Measurements from ENCODE around the gene WDR81.
A peak's percentile ranks its signal among the peaks of the same experiment; 100 is the strongest.
"Not testable (repeated sequence)": the region's sequence is repeated elsewhere in the genome, so short reads cannot be mapped to it uniquely, and the experiment has no call there.

Gene WDR81

GRCh38 chr17:1754430-1755112 lies 30.1 kb downstream of the WDR81 start:
- DNase-seq (ENCODE audit: low read depth), result no peak

GRCh38 chr17:1755252-1755826 lies 30.8 kb downstream of the WDR81 start:
- DNase-seq (ENCODE audit: low read depth), result no peak

- DNase-seq (ENCODE audit: low read depth), result no peak
These were observed 31.3 kb downstream of the WDR81 start for GRCh38 chr17:1755827-1756262.

GRCh38 chr17:1758807-1759206 lies 34.3 kb downstream of the WDR81 start:
- no peak for DNase-seq (ENCODE audit: low read depth)

GRCh38 chr17:1759529-1759928 lies 35.0 kb downstream of the WDR81 start:
- DNase-seq (ENCODE audit: low read depth), result no peak

- no peak for DNase-seq (ENCODE audit: low read depth)
These were observed 37.9 kb downstream of the WDR81 start for GRCh38 chr17:1762233-1762900.

- DNase-seq (ENCODE audit: low read depth), result no peak
These were observed 38.7 kb downstream of the WDR81 start for GRCh38 chr17:1762901-1763898.

- peak; percentile 16 for DNase-seq (ENCODE audit: low read depth)
These were observed 39.8 kb downstream of the WDR81 start for GRCh38 chr17:1764284-1764683.

- DNase-seq (ENCODE audit: low read depth), result not testable (repeated sequence)
These were observed 40.2 kb downstream of the WDR81 start for GRCh38 chr17:1764705-1765104.

GRCh38 chr17:1765576-1765975 lies 41.1 kb downstream of the WDR81 start:
- no peak for DNase-seq (ENCODE audit: low read depth)

- no peak for DNase-seq (ENCODE audit: low read depth)
These were observed 42.1 kb downstream of the WDR81 start for GRCh38 chr17:1766382-1767135.

GRCh38 chr17:1767358-1767757 lies 42.9 kb downstream of the WDR81 start:
- no peak for DNase-seq (ENCODE audit: low read depth)

GRCh38 chr17:1769822-1770477 lies 45.4 kb downstream of the WDR81 start:
- no peak for DNase-seq (ENCODE audit: low read depth)

GRCh38 chr17:1773000-1773695 lies 48.6 kb downstream of the WDR81 start:
- DNase-seq (ENCODE audit: low read depth), result not testable (repeated sequence)

- DNase-seq (ENCODE audit: low read depth), result no peak
These were observed 49.2 kb downstream of the WDR81 start for GRCh38 chr17:1773696-1774181.

GRCh38 chr17:1774390-1775176 lies 50.1 kb downstream of the WDR81 start:
- no peak for DNase-seq (ENCODE audit: low read depth)

- DNase-seq (ENCODE audit: low read depth), result no peak
These were observed 51.8 kb downstream of the WDR81 start for GRCh38 chr17:1776328-1776727.

- no peak for DNase-seq (ENCODE audit: low read depth)
These were observed 52.4 kb downstream of the WDR81 start for GRCh38 chr17:1776857-1777256.

GRCh38 chr17:1779571-1780131 lies 55.1 kb downstream of the WDR81 start:
- DNase-seq (ENCODE audit: low read depth), result no peak

All from activated T-cell treated with anti-CD3 and anti-CD28 coated beads for 24 hours (primary cell).